Measurements from ENCODE around the gene COX7A2L. TPM values are rescaled to one million over a fixed set of nuclear protein-coding genes. Genes with fewer than 3 reads are reported as not detected.

COX7A2L gene
- total and polyA plus RNA-seq, 2 experiments from 2014 or later, result 112 to 149 TPM

DNA sequence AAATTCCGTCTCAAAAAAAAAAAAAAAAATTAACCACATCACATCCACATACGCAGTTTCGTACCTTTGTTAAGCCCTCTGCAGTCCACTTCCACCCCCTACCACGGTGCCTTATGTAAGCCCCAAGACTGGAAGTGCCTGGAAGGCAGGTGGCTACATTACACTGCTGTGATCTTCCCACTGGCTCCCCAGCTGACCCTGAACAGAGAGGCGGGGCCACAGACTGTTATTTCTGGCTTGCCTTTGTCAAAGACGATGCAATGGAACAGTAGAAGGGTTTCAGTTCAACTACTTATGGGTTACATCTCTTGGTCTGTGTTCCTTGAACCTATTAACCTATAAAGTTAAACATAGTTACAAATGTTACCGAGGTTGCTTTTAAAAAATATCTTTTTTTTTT is 15.7 kb upstream of the COX7A2L start (continued):
- no peak for TF ChIP-seq ETS1 (IDR thresholded peaks at IDR 0.05)
- no peak for TF ChIP-seq ZNF114 (CRISPR knock-in tag; IDR thresholded peaks at IDR 0.05)
- no peak for TF ChIP-seq EZH2 (IDR thresholded peaks at IDR 0.05; ENCODE audit: low read depth, unreplicated experiment)
- no peak for TF ChIP-seq CREB1 (CRISPR knock-in tag; IDR thresholded peaks at IDR 0.05; ENCODE audit: low read depth)
- TF ChIP-seq, protein P1, sequence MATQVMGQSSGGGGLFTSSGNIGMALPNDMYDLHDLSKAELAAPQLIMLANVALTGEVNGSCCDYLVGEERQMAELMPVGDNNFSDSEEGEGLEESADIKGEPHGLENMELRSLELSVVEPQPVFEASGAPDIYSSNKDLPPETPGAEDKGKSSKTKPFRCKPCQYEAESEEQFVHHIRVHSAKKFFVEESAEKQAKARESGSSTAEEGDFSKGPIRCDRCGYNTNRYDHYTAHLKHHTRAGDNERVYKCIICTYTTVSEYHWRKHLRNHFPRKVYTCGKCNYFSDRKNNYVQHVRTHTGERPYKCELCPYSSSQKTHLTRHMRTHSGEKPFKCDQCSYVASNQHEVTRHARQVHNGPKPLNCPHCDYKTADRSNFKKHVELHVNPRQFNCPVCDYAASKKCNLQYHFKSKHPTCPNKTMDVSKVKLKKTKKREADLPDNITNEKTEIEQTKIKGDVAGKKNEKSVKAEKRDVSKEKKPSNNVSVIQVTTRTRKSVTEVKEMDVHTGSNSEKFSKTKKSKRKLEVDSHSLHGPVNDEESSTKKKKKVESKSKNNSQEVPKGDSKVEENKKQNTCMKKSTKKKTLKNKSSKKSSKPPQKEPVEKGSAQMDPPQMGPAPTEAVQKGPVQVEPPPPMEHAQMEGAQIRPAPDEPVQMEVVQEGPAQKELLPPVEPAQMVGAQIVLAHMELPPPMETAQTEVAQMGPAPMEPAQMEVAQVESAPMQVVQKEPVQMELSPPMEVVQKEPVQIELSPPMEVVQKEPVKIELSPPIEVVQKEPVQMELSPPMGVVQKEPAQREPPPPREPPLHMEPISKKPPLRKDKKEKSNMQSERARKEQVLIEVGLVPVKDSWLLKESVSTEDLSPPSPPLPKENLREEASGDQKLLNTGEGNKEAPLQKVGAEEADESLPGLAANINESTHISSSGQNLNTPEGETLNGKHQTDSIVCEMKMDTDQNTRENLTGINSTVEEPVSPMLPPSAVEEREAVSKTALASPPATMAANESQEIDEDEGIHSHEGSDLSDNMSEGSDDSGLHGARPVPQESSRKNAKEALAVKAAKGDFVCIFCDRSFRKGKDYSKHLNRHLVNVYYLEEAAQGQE (IDR thresholded peaks at IDR 0.05; ENCODE audit: unreplicated experiment), result no peak
- TF ChIP-seq ZNF331 (CRISPR knock-in tag; IDR thresholded peaks at IDR 0.05; ENCODE audit: low read depth), result no peak

DNA sequence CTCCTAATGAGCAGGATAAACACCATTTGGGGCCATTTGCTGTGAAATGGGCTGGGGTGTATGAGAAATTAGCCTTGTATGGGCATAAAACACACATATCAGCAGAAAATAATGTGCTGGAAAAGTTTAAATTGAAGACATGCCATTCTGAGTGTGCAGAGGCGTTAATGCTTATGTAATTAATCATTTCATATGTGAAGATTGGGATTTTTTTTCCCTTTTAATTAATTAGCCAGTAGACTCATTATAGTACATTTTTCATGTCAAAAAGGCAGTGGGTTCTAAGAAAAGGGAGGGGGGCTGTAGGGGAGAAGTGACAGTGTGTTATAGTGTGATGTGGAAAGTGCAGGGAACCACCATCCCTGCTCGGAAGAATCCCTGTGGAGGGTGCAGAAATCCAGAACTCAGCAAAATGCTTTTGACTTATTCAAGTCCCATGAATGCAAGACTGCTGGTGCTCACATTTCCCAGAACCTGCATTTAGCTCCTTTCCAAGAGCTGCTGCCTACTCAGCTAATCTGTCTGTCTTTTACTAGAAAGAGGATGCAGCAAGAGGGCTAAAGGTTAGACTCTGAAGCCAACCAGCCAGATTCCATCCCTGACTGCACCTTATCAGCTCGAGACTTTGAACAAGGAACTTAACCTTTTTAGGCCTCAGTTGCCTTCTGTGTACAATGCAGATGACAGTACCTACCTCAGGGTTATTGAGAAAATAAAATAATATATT is 11.6 kb upstream of the COX7A2L start:
- DNase-seq (ENCODE audit: low spot score) (no peak), ATAC-seq (no peak)
- no peaks in the 10 kb centered on the region for H3K27me3 ChIP-seq (ENCODE audit: insufficient read depth)
- H3K4me3 ChIP-seq, result no peak overlapping the region
- H2AFZ ChIP-seq, result no peak overlapping the region
- Mint-ChIP-seq H3K9me3 (no peaks in the 10 kb centered on the region), H3K36me3 (ENCODE audit: low read depth) (no peaks in the 10 kb centered on the region), H3K27ac (no peak overlapping the region), H3K27me3 (ENCODE audit: insufficient read depth, low read depth, poor library complexity) (peaks cover 6% of the 10 kb centered on the region), H3K4me3 (no peak overlapping the region), H3K4me1 (peaks cover 4% of the 10 kb centered on the region)
- no peaks in the 10 kb centered on the region for H3K79me2 ChIP-seq (replicated peaks; ENCODE audit: insufficient read depth)
- H3K9me2 ChIP-seq (ENCODE audit: insufficient read depth), result no peaks in the 10 kb centered on the region
- no peaks in the 10 kb centered on the region for H3F3A ChIP-seq (replicated peaks; ENCODE audit: low read depth)
- H3K36me3 ChIP-seq (ENCODE audit: insufficient read depth), result no peaks in the 10 kb centered on the region
- H3K27ac ChIP-seq (ENCODE audit: low read depth), result no peak overlapping the region
- no peaks in the 10 kb centered on the region for H4K20me1 ChIP-seq (replicated peaks; ENCODE audit: insufficient read depth)
- no peak overlapping the region for H3K4me2 ChIP-seq
- H3K4me1 ChIP-seq (ENCODE audit: insufficient read depth), result peaks cover 4% of the 10 kb centered on the region; the same call in 1 of the 2 replicates
- TF ChIP-seq ETS1 (IDR thresholded peaks at IDR 0.05), result no peak
- TF ChIP-seq, protein P2, sequence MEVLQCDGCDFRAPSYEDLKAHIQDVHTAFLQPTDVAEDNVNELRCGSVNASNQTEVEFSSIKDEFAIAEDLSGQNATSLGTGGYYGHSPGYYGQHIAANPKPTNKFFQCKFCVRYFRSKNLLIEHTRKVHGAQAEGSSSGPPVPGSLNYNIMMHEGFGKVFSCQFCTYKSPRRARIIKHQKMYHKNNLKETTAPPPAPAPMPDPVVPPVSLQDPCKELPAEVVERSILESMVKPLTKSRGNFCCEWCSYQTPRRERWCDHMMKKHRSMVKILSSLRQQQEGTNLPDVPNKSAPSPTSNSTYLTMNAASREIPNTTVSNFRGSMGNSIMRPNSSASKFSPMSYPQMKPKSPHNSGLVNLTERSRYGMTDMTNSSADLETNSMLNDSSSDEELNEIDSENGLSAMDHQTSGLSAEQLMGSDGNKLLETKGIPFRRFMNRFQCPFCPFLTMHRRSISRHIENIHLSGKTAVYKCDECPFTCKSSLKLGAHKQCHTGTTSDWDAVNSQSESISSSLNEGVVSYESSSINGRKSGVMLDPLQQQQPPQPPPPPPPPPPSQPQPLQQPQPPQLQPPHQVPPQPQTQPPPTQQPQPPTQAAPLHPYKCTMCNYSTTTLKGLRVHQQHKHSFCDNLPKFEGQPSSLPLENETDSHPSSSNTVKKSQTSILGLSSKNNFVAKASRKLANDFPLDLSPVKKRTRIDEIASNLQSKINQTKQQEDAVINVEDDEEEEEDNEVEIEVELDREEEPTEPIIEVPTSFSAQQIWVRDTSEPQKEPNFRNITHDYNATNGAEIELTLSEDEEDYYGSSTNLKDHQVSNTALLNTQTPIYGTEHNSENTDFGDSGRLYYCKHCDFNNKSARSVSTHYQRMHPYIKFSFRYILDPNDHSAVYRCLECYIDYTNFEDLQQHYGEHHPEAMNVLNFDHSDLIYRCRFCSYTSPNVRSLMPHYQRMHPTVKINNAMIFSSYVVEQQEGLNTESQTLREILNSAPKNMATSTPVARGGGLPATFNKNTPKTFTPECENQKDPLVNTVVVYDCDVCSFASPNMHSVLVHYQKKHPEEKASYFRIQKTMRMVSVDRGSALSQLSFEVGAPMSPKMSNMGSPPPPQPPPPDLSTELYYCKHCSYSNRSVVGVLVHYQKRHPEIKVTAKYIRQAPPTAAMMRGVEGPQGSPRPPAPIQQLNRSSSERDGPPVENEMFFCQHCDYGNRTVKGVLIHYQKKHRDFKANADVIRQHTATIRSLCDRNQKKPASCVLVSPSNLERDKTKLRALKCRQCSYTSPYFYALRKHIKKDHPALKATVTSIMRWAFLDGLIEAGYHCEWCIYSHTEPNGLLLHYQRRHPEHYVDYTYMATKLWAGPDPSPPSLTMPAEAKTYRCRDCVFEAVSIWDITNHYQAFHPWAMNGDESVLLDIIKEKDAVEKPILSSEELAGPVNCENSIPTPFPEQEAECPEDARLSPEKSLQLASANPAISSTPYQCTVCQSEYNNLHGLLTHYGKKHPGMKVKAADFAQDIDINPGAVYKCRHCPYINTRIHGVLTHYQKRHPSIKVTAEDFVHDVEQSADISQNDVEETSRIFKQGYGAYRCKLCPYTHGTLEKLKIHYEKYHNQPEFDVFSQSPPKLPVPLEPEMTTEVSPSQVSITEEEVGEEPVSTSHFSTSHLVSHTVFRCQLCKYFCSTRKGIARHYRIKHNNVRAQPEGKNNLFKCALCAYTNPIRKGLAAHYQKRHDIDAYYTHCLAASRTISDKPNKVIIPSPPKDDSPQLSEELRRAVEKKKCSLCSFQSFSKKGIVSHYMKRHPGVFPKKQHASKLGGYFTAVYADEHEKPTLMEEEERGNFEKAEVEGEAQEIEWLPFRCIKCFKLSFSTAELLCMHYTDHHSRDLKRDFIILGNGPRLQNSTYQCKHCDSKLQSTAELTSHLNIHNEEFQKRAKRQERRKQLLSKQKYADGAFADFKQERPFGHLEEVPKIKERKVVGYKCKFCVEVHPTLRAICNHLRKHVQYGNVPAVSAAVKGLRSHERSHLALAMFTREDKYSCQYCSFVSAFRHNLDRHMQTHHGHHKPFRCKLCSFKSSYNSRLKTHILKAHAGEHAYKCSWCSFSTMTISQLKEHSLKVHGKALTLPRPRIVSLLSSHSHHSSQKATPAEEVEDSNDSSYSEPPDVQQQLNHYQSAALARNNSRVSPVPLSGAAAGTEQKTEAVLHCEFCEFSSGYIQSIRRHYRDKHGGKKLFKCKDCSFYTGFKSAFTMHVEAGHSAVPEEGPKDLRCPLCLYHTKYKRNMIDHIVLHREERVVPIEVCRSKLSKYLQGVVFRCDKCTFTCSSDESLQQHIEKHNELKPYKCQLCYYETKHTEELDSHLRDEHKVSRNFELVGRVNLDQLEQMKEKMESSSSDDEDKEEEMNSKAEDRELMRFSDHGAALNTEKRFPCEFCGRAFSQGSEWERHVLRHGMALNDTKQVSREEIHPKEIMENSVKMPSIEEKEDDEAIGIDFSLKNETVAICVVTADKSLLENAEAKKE (CRISPR knock-in tag; IDR thresholded peaks at IDR 0.05), result no peak
- TF ChIP-seq, protein P3, sequence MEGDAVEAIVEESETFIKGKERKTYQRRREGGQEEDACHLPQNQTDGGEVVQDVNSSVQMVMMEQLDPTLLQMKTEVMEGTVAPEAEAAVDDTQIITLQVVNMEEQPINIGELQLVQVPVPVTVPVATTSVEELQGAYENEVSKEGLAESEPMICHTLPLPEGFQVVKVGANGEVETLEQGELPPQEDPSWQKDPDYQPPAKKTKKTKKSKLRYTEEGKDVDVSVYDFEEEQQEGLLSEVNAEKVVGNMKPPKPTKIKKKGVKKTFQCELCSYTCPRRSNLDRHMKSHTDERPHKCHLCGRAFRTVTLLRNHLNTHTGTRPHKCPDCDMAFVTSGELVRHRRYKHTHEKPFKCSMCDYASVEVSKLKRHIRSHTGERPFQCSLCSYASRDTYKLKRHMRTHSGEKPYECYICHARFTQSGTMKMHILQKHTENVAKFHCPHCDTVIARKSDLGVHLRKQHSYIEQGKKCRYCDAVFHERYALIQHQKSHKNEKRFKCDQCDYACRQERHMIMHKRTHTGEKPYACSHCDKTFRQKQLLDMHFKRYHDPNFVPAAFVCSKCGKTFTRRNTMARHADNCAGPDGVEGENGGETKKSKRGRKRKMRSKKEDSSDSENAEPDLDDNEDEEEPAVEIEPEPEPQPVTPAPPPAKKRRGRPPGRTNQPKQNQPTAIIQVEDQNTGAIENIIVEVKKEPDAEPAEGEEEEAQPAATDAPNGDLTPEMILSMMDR (conservative IDR thresholded peaks at IDR 0.05; ENCODE audit: low read depth in 2 of 2), result no peak
- no peak for TF ChIP-seq JUNB (IDR thresholded peaks at IDR 0.05; ENCODE audit: unreplicated experiment)
- no peak for TF ChIP-seq STAT1 (IDR thresholded peaks at IDR 0.05; ENCODE audit: unreplicated experiment)
- TF ChIP-seq ZNF331 (CRISPR knock-in tag; IDR thresholded peaks at IDR 0.05; ENCODE audit: low read depth), result no peak
